NCI-H2029 treated with DMSO at 0.1 percent for 48 hours (cell line): ENCODE measurements around the gene METTL14.

Experiments
- DNase-seq: peaks from one replicate; lab custom pipeline; 2025; lab: John Stamatoyannopoulos, UW

Gene METTL14

GRCh38 chr4:118734491-118735205, 49.5 kb downstream of the METTL14 start:
- DNase-seq: no peak

GRCh38 chr4:118736900-118737299, 51.7 kb downstream of the METTL14 start:
- DNase-seq: no peak

GRCh38 chr4:118738090-118738489, 52.9 kb downstream of the METTL14 start:
- no peak for DNase-seq

GRCh38 chr4:118739022-118739713, 54.0 kb downstream of the METTL14 start:
- DNase-seq: no peak

GRCh38 chr4:118740869-118741268, 55.7 kb downstream of the METTL14 start:
- no peak for DNase-seq

- no peak for DNase-seq
Observed at GRCh38 chr4:118741301-118741855, 56.2 kb downstream of the METTL14 start.

GRCh38 chr4:118742050-118742449, 56.9 kb downstream of the METTL14 start:
- DNase-seq: no peak

GRCh38 chr4:118743867-118744266, 58.7 kb downstream of the METTL14 start:
- DNase-seq: no peak

GRCh38 chr4:118745357-118745756, 60.2 kb downstream of the METTL14 start:
- DNase-seq: no peak

GRCh38 chr4:118746251-118746919, 61.2 kb downstream of the METTL14 start:
- peak; percentile 41 for DNase-seq

- no peak for DNase-seq
Observed at GRCh38 chr4:118749347-118749988, 64.3 kb downstream of the METTL14 start.

- no peak for DNase-seq
Observed at GRCh38 chr4:118751629-118752323, 66.6 kb downstream of the METTL14 start.

- no peak for DNase-seq
Observed at GRCh38 chr4:118752551-118752950, 67.4 kb downstream of the METTL14 start.

- DNase-seq: no peak
Observed at GRCh38 chr4:118753096-118753495, 67.9 kb downstream of the METTL14 start.

- no peak for DNase-seq
Observed at GRCh38 chr4:118753685-118754084, 68.5 kb downstream of the METTL14 start.

- DNase-seq: no peak
Observed at GRCh38 chr4:118754890-118755289, 69.7 kb downstream of the METTL14 start.

GRCh38 chr4:118755438-118756226, 70.4 kb downstream of the METTL14 start:
- DNase-seq: no peak

GRCh38 chr4:118756429-118756828, 71.2 kb downstream of the METTL14 start:
- no peak for DNase-seq

GRCh38 chr4:118756958-118757357, 71.8 kb downstream of the METTL14 start:
- no peak for DNase-seq

GRCh38 chr4:118757761-118758251, 72.6 kb downstream of the METTL14 start:
- DNase-seq: no peak

GRCh38 chr4:118758293-118758692, 73.1 kb downstream of the METTL14 start:
- DNase-seq: no peak
